Activated T-helper 9 cell treated with anti-CD3 and anti-CD28 coated beads, Interleukin-2, amount 50 U/mL, for 16 hours (primary cell): Measurements from ENCODE around the gene DRG2.

Source experiments
- DNase-seq: peaks from one replicate; pipeline ENCODE4 v3.0.0-alpha.2; 2020; ENCODE audit warnings: low read depth

Gene DRG2

GRCh38 chr17:18143044-18143936, 55.5 kb downstream of the DRG2 start:
- no peak for DNase-seq

GRCh38 chr17:18144261-18144660, 56.5 kb downstream of the DRG2 start:
- DNase-seq, result no peak

- no peak for DNase-seq
Measured at GRCh38 chr17:18144855-18145254, 57.1 kb downstream of the DRG2 start.

DNA sequence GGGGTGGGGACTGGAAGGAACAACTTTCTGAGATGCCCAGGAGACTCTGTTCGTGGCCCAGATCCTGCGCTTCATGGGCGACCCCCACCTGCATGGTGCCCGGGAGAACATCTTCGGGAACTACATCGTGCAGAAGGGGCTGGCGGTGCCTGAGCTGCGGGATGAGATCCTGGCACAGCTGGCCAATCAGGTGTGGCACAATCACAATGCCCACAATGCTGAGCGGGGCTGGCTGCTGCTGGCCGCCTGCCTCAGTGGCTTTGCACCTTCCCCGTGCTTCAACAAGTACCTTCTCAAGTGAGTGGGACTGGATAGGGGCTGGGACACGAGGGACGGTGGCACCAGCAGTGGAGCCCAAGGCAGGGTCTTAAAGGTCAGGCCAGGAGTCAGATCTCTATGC, 58.1 kb downstream of the DRG2 start:
- no peak for DNase-seq

- no peak for DNase-seq
Measured at GRCh38 chr17:18146259-18146658, 58.5 kb downstream of the DRG2 start.

GRCh38 chr17:18146980-18147379, 59.2 kb downstream of the DRG2 start:
- DNase-seq, result no peak

- no peak for DNase-seq
Measured at GRCh38 chr17:18148586-18148985, 60.8 kb downstream of the DRG2 start.

DNA sequence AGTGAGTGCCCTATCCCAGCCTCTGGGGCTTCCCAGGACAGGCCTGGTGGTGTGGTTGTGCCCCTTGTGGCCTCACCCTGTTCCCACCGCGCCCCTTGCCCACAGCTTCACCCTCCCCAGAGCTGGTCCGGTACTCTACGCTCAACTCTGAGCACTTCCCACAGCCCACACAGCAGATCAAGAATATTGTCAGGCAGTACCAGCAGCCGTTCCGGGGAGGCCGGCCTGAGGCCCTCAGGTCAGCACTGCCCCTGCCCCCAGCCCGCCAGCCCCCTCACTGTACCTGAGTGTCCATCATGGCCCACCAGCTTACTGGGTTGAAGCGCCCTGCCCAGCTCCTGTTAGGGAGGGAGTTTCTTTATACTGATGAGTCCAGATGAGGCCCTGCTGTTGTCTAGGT, 63.5 kb downstream of the DRG2 start:
- DNase-seq, result no peak

DNA sequence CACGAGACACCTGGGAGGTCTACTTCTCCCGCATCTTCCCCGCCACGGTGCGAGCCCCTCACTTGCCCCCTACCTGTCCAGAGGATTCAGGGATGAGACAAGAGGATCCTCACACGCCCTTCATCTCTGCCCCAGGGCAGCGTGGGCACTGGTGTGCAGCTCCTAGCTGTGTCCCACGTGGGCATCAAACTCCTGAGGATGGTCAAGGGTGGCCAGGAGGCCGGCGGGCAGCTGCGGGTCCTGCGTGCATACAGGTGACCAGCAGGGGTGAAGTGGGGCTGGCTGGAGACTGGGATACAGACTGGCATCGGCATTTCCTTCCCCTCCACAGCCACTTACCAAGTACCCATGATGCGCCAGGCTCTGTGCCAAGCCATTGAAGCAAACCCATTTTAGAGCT, 67.4 kb downstream of the DRG2 start:
- DNase-seq, result no peak

DNA sequence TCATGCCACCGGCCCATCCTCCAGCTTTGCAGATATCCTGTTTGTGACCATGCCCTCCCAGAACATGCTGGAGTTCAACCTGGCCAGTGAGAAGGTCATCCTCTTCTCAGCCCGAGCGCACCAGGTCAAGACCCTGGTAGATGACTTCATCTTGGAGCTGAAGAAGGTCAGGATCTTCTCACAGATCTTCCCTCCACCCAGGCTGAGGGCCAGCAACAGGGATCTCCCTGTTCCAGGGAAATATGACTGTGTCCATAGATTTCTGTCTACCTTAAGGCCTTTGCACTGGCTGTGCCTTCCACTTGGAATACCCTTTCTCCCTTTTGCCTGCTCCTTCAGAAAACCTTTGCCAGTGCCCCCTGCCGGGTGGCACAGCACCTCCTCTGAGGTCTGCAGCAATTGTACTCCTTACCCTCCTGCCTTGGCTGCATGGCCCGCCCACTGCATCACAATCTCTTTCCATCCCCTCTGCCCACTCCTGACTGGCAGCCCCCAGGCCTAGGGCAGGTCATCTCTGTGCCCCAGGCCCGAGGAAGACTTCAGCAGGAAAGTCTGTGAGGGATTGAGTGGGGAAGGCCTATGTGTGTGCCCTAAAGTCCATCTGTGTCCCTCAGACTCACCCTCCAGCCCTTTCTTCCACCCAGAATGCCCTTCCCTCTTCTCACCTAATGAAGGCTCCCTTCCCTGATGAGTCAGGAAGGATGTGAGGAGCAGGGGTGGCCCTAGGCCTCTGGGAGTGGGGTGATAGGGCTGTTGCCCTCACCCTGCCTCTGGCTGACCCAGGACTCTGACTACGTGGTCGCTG, 68.6 kb downstream of the DRG2 start:
- DNase-seq, result no peak

DNA sequence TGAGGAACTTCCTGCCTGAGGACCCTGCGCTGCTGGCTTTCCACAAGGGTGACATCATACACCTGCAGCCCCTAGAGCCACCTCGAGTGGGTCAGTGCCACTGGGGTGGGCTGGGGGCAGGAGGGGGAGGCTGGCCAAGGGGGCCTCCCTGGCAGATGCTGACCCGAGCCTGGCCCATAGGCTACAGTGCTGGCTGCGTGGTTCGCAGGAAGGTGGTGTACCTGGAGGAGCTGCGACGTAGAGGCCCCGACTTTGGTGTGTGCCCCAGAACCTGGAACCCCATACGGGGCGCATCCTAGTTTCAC, 69.2 kb downstream of the DRG2 start:
- DNase-seq, result no peak
